NCI-H146 treated with DMSO at 0.1 percent for 48 hours (cell line): ENCODE results near the gene TMCC3.

Experiments used
- DNase-seq: peaks from one replicate; lab custom pipeline; 2025; ENCODE audit not compliant: unreplicated experiment; lab: John Stamatoyannopoulos, UW

Gene TMCC3

DNA sequence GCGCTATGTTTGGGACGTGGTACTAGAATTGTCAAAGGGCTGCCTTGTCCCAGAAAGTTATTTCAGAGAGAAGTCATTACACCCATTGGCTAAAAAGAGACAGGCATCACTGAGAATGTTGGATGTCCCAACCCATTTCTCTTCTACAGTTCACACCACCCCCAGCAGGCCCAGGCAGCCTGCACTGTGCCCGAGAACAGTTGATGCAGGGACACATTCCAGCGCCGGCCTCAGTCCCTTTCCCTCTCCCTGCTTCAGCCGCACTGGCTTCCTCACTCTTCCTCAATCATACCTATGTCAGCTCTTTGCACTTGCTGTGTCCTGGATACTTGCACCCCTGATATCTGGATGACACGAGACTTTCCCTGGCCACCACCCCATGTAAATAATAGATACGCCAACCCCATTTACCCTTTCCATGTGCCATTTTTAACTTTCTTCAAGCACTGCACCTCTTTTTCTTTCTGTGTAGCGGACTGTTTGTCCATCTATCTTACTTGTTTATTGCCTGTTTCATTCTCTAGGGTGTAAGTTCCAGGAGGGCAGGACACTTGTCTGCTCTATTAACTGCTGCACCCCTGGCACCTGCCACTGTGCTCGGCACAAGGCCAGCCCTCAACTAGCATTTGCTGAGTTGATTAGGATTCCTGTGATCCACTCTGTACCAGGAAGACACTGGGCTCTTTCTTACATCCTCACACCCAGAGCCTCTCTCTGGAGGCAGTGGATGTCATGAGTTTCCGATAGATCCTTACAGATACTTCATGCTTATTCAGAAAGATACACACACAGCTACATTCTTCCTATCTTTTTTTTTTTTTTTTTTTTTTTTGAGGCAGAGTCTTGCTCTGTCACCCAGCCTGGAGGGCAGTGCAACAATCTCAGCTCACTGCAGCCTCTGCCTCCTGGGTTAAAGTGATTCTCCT is 114.1 kb downstream of the TMCC3 start:
- no peak for DNase-seq

DNA sequence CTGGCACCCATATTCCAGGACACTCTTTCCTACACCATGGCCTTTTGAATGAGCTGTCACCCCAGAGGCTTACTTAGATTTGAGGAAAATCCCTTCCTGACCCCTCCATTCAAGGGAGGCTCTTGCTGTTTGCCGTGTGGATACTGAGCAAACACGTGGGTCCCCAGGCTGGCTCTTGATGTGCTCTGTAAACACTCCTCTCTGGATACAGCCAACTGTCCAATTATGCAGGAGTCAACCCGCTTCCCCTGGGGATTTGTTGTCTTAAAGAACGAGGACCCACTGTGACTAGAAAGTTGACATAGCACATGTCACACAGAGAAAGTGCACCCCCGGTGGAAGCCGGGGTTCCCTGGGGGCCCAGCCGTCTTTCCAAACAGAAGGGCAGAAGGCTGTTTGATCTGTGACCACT is 114.8 kb downstream of the TMCC3 start:
- DNase-seq = peak; percentile 3

DNA sequence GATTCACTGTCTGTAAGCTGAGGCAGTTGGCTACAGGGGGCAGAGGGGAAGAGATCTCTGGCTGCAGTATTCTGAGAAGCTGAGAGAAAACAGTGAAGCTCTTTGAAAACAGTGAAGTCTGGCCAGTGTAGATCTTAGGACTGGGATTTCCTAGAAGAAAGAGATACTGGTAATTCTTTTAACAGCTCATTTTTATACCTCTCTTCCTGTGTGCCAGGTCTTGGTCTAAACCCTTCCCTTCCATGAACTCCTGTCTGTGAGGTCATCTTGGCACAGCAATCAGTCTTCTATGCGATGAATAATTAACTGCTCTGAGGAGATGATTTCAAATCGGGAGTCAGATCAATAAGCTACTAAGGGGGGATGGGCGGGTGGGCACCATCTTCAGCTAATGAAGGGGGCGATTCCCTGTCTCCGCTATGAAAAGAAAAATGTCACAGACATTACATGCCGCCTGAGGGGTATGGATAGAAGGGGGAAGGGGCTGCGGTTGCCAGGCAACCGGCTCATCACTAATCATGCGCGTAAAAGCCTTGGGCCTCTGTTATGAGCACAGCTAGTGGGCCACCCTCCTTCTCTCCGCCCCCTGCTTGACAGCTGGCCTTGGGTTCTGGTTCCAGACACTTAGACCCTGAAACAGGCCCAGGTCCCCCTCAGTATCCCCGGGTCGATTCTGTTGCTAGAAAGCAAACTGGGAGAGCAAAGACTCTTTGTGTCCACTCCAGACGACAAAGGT is 115.4 kb downstream of the TMCC3 start:
- peak; percentile 3 for DNase-seq

DNA sequence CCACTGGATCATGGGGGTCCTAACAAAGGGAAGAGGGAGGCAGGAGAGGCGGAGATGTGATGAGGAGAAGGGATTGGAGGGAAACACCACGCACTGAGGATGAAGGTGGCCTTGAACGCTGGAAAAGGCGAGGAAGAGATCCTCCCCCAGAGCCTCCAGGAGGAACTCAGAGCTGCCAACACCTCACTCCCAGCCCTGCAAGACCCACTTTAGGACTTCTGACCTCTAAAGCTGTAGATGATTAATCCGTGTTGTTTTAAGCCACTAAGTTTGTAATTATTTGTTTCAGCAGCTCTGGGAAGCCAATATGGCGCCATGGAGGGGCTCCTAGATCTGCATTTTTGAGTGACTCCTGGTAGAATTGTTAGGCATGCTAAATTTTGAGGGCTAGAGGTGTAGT is 116.1 kb downstream of the TMCC3 start:
- DNase-seq = no peak

DNA sequence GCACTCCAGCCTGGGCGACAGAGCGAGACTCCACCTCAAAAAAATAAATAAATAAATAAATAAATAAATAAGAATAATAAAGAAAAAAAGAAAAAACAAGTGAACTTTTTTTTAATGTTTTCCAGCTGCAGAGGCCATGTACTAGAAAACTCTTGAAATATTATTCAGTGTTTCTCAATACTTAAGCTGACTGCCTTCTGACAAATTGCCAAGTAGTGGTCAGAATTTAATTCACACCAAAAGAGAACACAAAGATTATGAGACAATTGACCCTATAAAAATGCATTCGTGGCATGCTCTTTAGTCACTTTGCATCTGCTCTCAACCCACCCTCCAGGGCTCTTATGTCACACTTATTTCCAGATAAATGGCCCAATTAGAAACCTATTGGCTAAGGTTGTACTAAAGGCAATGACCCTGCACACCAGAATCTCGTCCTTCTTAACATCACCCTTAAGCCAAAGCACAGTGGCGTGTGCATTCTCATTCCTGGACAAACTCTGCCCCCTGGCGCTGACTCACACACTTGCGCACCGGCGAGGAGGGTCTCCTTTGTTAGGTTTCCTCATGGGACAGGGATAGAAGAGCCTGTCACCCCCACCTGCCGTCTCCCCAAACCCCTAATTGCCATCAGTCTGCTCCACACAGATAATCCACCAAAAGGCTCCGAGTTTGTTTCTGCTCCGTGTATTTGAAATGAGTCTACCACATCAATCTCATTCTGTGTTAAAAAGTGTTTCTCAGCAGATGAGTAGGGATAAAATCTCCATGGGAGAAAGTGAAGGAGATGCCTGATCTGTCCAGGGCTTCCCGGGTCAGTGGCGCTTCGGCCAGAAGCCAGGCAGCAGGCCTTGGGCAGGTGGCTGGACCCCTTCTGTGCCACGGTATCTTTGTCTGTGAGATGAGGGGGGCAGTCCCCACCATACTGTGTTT is 117.6 kb downstream of the TMCC3 start:
- DNase-seq = peak; percentile 11

DNA sequence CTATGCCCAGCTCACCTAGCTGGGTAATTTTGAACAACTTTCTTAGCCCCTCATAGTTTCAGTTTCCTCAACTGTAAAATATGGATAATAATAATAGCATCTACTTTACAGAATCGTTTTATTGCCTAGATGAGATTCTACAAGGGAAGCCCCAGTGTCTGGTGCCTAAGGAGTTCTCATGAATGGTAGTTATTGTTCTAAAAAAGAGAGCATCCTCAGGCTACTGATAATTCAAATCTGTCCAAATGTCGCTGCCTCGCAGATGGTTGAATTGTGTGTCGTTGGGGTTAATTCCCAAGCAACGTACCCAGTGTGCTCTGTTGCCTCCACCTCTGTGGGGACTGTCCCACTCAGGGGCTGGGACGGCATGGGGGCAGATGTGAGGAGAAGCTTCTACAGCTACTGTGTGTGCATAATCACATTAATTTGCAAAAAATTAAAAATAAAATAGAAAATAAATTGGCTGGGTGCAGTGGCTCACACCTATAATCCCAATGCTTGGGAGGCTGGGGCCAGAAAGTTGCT is 119.1 kb downstream of the TMCC3 start:
- no peak for DNase-seq

DNA sequence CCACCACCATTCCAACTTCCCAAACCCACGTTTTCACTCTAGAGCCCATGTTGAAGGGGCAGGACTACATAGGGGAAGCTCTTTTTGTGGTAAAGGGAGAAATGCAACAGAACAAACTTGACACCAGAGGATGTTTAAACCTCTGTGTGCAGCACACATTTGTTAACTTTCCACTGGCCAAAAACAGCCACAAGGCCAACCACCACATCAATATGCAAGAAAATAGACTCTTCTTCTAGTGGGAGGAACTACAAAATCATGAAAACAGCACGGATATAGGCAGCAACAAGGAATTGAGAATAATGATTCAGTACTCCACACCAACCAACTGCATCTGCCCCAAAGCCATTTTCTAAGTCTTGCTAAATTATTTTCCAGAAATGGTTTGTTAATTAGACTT is 124.4 kb downstream of the TMCC3 start:
- DNase-seq = no peak
